Effector CD4-positive, alpha-beta T cell (primary cell): ENCODE measurements around the gene CORO2A.

Experiments used
- DNase-seq: peaks from one replicate; pipeline ENCODE4 v3.0.0-alpha.2; 2020

The CORO2A gene

GRCh38 chr9:98168941-98169488, 23.4 kb downstream of the CORO2A start:
- DNase-seq = no peak

- no peak for DNase-seq
These were observed 24.2 kb downstream of the CORO2A start for GRCh38 chr9:98168153-98168780.

GRCh38 chr9:98164912-98165311, 27.5 kb downstream of the CORO2A start:
- DNase-seq = no peak

GRCh38 chr9:98162613-98163012, 29.8 kb downstream of the CORO2A start:
- DNase-seq = no peak

- no peak for DNase-seq
These were observed 30.6 kb downstream of the CORO2A start for GRCh38 chr9:98161851-98162250.

GRCh38 chr9:98159790-98160189, 32.6 kb downstream of the CORO2A start:
- no peak for DNase-seq

GRCh38 chr9:98159301-98159700, 33.1 kb downstream of the CORO2A start:
- no peak for DNase-seq

GRCh38 chr9:98158071-98158831, 34.2 kb downstream of the CORO2A start:
- no peak for DNase-seq

GRCh38 chr9:98157372-98157771, 35.1 kb downstream of the CORO2A start:
- no peak for DNase-seq

GRCh38 chr9:98154678-98155077, 37.8 kb downstream of the CORO2A start:
- DNase-seq = no peak

- DNase-seq = no peak
These were observed 39.9 kb downstream of the CORO2A start for GRCh38 chr9:98152526-98152925.

- DNase-seq = no peak
These were observed 41.7 kb downstream of the CORO2A start for GRCh38 chr9:98150721-98151120.

- no peak for DNase-seq
These were observed 42.3 kb downstream of the CORO2A start for GRCh38 chr9:98150164-98150563.

- DNase-seq = no peak
These were observed 43.0 kb downstream of the CORO2A start for GRCh38 chr9:98149422-98149821.

- DNase-seq = no peak
These were observed 44.0 kb downstream of the CORO2A start for GRCh38 chr9:98148486-98148885.

GRCh38 chr9:98147582-98147981, 44.9 kb downstream of the CORO2A start:
- DNase-seq = no peak

GRCh38 chr9:98146101-98146991, 46.1 kb downstream of the CORO2A start:
- DNase-seq = no peak

GRCh38 chr9:98144631-98145030, 47.8 kb downstream of the CORO2A start:
- no peak for DNase-seq

GRCh38 chr9:98144076-98144475, 48.4 kb downstream of the CORO2A start:
- DNase-seq = no peak

GRCh38 chr9:98142925-98143481, 49.4 kb downstream of the CORO2A start:
- no peak for DNase-seq

- DNase-seq = no peak
These were observed 50.1 kb downstream of the CORO2A start for GRCh38 chr9:98142182-98142907.

GRCh38 chr9:98140503-98140902, 51.9 kb downstream of the CORO2A start:
- no peak for DNase-seq
